ENCODE results near the gene LRRC47. TPM values are rescaled to one million over a fixed set of nuclear protein-coding genes. Genes with fewer than 3 reads are reported as not detected.

LRRC47 gene
- polyA plus RNA-seq, 4 donors = 16.8 to 44.3 (median 21.4) TPM

DNA sequence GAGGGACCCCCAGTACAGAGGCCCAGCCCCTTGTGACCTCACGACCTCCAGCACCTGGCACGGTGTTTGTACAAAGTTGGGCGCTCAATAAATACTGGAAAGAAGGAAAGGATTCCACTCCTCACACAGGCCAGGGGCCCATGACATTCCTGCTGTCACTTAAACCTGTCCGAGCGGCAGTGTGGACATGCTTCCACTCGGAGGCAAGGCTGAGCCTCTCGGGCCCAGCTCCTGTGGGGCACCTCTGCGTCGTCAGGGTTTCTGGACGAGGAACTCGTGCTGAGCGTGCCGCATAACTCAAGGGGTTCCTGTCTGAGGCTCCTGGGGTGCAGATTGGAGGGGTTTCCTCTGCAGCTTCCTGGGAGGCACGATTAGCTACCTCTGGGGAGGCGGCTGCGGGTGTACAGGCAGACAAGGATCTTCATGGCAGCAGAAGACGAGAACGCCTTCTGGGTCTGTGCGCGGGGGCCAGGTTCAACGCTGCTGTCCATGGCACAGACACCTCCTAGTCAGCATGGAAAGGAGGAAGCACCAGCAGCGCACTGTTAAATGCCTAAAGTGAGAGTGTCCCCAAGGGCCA is 27.4 kb downstream of the LRRC47 start:
- FAIRE-seq = no peak
- peaks cover 0 to 3% of the 10 kb centered on the region in 2 donors for H3K9me3 ChIP-seq (ENCODE audit: control insufficient read depth in 2 of 2, insufficient read depth in 1 of 2, low read depth in 1 of 2, low read length in 1 of 2)
- no peaks in the 10 kb centered on the region for H3K36me3 ChIP-seq (ENCODE audit: control insufficient read depth in 3 of 3, insufficient read depth in 2 of 3, low read depth in 1 of 3, low read length in 3 of 3)
- WGBS, 3 donors = 87 to 91% (median 88%) methylated on average over 22 of the region's 22 CpGs
- H3K4me1 ChIP-seq (ENCODE audit: control insufficient read depth in 3 of 3, insufficient read depth in 2 of 3, low read depth in 1 of 3, low read length in 2 of 3) = peaks cover 0 to 13% (median 0%) of the 10 kb centered on the region in 3 donors
- no peak for DNase-seq
- no peak overlapping the region for H3K27ac ChIP-seq (ENCODE audit: low read depth in 1 of 3, low read length in 2 of 3)
- no peak overlapping the region for H3K4me3 ChIP-seq (ENCODE audit: low read depth in 1 of 3, low read length in 3 of 3)
- H3K27me3 ChIP-seq (ENCODE audit: control insufficient read depth in 3 of 3, insufficient read depth in 3 of 3, low read length in 3 of 3) = peaks cover 0 to 2% (median 0%) of the 10 kb centered on the region in 3 donors

DNA sequence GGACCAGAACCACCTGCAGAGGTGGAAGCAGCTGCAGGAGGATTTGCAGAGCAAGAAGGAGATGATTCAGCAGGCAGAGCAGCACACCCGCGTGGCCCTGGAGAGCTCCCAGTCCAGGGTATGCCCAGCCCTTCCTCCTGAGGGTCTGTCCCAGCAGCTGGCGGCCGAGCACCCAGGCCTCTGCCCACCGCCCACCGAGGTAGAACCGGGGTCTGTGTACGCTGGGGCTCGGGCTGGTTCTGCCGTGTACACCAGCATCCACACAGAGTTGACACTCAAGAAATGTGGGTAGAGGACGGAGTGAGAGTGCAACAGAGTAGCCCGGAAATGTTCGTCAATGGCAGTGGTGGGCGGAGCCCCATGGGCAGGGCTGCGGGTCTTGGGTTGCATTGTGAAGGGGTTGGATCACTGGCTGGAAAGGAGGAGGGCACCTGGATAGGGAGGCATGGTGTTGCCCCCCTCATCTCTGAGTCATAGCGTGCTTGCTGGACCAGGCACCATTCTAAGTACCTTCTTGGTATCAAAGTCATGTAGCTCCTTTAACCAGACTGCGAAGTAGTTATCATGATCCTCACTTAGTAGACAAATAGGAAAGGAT is 28.9 kb downstream of the LRRC47 start:
- Histone ChIP-seq H3K27me3 (ENCODE audit: control insufficient read depth in 3 of 3, insufficient read depth in 3 of 3, low read length in 3 of 3) (peaks cover 0 to 2% (median 0%) of the 10 kb centered on the region in 3 donors), H3K9me3 (ENCODE audit: control insufficient read depth in 2 of 2, insufficient read depth in 1 of 2, low read depth in 1 of 2, low read length in 1 of 2) (peaks cover 0 to 3% of the 10 kb centered on the region in 2 donors), H3K4me1 (ENCODE audit: control insufficient read depth in 3 of 3, insufficient read depth in 2 of 3, low read depth in 1 of 3, low read length in 2 of 3) (peaks cover 0 to 10% (median 0%) of the 10 kb centered on the region in 3 donors), H3K36me3 (ENCODE audit: control insufficient read depth in 3 of 3, insufficient read depth in 2 of 3, low read depth in 1 of 3, low read length in 3 of 3) (no peaks in the 10 kb centered on the region), H3K27ac (ENCODE audit: low read depth in 1 of 3, low read length in 2 of 3) (no peak overlapping the region), H3K4me3 (ENCODE audit: low read depth in 1 of 3, low read length in 3 of 3) (no peak overlapping the region)
- DNase-seq (no peak), FAIRE-seq (no peak)
- 87 to 91% (median 88%) methylated on average over 17 of the region's 17 CpGs for WGBS, 3 donors

DNA sequence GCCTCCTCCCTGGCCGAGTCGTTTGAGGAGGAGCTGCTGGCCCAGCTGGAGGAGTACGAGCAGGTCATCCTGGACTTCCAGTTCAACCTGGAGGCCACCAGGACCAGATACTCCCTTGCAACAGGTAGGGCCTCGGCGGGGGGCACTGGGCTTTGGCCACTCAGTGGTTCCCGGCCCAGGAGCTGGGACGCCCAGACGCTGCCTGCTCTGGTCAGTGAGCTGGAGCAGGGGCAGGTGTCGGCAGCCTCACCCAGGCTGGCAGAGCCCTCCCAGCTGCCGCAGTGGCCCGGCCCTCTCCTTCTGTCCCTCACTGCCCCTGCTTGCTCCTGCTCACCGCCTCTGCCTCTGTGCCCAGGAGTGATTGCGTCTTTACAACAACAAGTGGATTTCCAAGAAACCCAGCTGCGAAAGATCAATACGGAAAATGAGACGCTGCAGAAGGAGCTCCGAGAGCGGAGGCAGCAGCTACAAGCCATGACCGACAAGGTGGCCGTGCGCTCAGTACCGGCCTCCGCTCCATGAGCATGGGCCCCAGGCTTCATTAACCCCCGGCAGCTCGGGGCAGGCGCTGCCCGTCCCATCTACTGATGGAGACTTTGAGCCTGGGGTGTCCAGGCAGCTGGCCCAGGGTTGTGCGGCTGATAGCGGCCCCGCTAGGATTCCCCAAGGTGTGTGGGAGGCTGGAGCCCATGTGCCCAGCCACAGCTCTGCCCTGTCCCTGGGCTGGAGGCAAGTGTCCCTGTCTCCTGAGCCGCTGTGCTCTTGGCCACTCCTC is 32.8 kb downstream of the LRRC47 start:
- no peaks in the 10 kb centered on the region for H3K4me1 ChIP-seq (ENCODE audit: control insufficient read depth in 3 of 3, insufficient read depth in 2 of 3, low read depth in 1 of 3, low read length in 2 of 3)
- peaks cover 0 to 2% (median 0%) of the 10 kb centered on the region in 3 donors for H3K27me3 ChIP-seq (ENCODE audit: control insufficient read depth in 3 of 3, insufficient read depth in 3 of 3, low read length in 3 of 3)
- DNase-seq (no peak), FAIRE-seq (no peak)
- H3K9me3 ChIP-seq (ENCODE audit: control insufficient read depth in 2 of 2, insufficient read depth in 1 of 2, low read depth in 1 of 2, low read length in 1 of 2) = peaks cover 0 to 5% of the 10 kb centered on the region in 2 donors
- H3K36me3 ChIP-seq (ENCODE audit: control insufficient read depth in 3 of 3, insufficient read depth in 2 of 3, low read depth in 1 of 3, low read length in 3 of 3) = no peaks in the 10 kb centered on the region
- 61 to 75% (median 72%) methylated on average over 27 to 31 of the region's 31 CpGs for WGBS, 3 donors
- H3K27ac ChIP-seq (ENCODE audit: low read depth in 1 of 3, low read length in 2 of 3) = no peak overlapping the region
- no peak overlapping the region for H3K4me3 ChIP-seq (ENCODE audit: low read depth in 1 of 3, low read length in 3 of 3)

DNA sequence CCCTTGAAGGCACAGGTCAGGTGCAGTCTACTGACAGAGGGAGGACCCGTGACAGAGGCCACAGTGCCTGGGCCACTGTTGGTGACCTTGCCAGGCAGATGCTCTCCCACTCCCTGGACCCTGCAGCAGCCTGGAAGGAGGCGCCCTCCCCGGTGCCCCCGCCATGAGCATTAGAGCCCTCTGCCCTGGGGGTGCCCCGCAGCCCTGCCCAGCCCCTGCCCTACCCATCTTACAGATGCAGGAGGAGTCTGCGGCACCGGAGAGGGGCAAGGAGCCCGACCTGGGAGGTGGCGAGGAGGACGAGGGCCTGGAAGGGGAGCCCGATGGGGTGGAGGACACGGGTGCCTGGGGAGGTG is 33.4 kb downstream of the LRRC47 start:
- DNase-seq (no peak), FAIRE-seq (no peak)
- Histone ChIP-seq H3K9me3 (ENCODE audit: control insufficient read depth in 2 of 2, insufficient read depth in 1 of 2, low read depth in 1 of 2, low read length in 1 of 2) (peaks cover 0 to 5% of the 10 kb centered on the region in 2 donors), H3K36me3 (ENCODE audit: control insufficient read depth in 3 of 3, insufficient read depth in 2 of 3, low read depth in 1 of 3, low read length in 3 of 3) (no peaks in the 10 kb centered on the region), H3K27me3 (ENCODE audit: control insufficient read depth in 3 of 3, insufficient read depth in 3 of 3, low read length in 3 of 3) (peaks cover 0 to 2% (median 0%) of the 10 kb centered on the region in 3 donors), H3K4me1 (ENCODE audit: control insufficient read depth in 3 of 3, insufficient read depth in 2 of 3, low read depth in 1 of 3, low read length in 2 of 3) (no peaks in the 10 kb centered on the region), H3K4me3 (ENCODE audit: low read depth in 1 of 3, low read length in 3 of 3) (no peak overlapping the region), H3K27ac (ENCODE audit: low read depth in 1 of 3, low read length in 2 of 3) (no peak overlapping the region)
- 70 to 82% (median 72%) methylated on average over 8 to 12 of the region's 12 CpGs for WGBS, 3 donors

DNA sequence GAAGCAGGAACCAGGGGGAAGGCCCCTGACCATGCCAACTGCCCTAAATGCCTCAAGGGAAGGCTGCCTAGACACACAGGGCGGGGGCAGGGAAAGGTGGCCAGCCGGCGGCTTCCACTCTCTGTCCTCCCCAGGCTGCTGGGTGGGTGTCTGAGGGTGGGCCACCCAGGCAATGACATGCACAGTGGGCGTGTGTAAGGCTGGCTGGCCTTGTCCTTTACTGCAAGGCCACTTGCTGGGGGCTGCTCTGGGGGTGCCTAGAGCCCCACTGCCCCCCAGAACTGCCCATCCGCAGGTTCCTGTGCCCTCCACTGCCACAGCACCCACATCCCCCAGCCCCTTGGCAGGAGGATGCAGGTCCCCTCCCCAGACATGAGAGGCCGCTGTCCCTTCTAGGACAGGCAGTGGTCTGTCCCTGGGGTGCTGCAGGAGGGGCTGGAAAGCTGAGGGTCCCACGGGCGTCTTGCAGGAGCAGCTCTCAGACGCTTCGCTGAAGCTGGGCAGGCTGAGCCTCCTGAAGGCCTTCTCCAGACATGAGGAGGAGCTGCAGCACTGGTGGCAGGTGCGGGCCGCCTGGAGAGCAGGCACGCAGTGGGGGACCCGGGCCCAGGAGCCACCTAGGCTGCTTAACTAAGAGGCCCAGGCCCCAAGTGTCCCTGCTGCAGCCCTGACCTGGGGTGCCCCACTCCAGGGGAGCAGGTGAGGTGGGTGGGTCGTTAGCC is 34.0 kb downstream of the LRRC47 start:
- no peaks in the 10 kb centered on the region for H3K4me1 ChIP-seq (ENCODE audit: control insufficient read depth in 3 of 3, insufficient read depth in 2 of 3, low read depth in 1 of 3, low read length in 2 of 3)
- DNase-seq (no peak), FAIRE-seq (no peak)
- no peak overlapping the region for H3K27ac ChIP-seq (ENCODE audit: low read depth in 1 of 3, low read length in 2 of 3)
- H3K4me3 ChIP-seq (ENCODE audit: low read depth in 1 of 3, low read length in 3 of 3) = no peak overlapping the region
- peaks cover 0 to 2% (median 0%) of the 10 kb centered on the region in 3 donors for H3K27me3 ChIP-seq (ENCODE audit: control insufficient read depth in 3 of 3, insufficient read depth in 3 of 3, low read length in 3 of 3)
- H3K9me3 ChIP-seq (ENCODE audit: control insufficient read depth in 2 of 2, insufficient read depth in 1 of 2, low read depth in 1 of 2, low read length in 1 of 2) = peaks cover 0 to 5% of the 10 kb centered on the region in 2 donors
- WGBS, 3 donors = 72 to 81% (median 76%) methylated on average over 15 of the region's 15 CpGs
- H3K36me3 ChIP-seq (ENCODE audit: control insufficient read depth in 3 of 3, insufficient read depth in 2 of 3, low read depth in 1 of 3, low read length in 3 of 3) = no peaks in the 10 kb centered on the region

DNA sequence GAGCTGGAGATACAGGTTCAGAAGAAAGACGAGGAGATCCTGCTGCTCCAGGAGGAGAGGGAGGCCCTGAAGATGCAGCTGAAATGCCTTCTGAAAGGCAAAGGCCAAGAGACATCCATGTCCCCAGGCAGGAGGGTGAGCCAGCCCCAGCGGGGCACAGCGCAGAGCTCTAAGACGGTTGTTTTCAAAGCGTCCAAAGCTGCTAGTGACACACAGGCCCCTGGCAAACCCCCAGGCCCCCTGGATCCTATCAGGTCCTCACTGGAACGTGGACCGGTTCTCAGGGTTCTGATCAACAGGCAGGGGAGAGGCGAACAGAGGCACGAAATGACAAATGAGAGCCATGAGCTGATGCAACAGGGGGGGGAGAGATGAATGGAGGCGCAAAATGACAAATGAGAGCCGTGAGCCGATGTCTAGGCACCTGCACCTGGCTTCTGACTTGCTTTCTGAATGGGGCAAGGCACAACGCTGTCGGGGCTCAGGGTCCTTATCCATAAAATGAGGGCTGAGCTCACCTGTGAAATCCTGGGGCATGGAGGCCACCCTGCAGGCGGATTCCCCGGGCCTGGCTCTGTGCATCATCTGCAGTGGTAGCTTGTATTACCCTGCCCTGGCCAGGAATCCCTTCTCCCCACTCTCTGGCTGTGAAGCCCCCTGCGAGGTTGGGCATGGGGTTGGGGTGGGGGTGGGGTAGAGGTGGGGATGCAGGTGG is 34.8 kb downstream of the LRRC47 start:
- Histone ChIP-seq H3K4me1 (ENCODE audit: control insufficient read depth in 3 of 3, insufficient read depth in 2 of 3, low read depth in 1 of 3, low read length in 2 of 3) (no peaks in the 10 kb centered on the region), H3K36me3 (ENCODE audit: control insufficient read depth in 3 of 3, insufficient read depth in 2 of 3, low read depth in 1 of 3, low read length in 3 of 3) (no peaks in the 10 kb centered on the region), H3K27ac (ENCODE audit: low read depth in 1 of 3, low read length in 2 of 3) (no peak overlapping the region), H3K4me3 (ENCODE audit: low read depth in 1 of 3, low read length in 3 of 3) (no peak overlapping the region), H3K9me3 (ENCODE audit: control insufficient read depth in 2 of 2, insufficient read depth in 1 of 2, low read depth in 1 of 2, low read length in 1 of 2) (peaks cover 0 to 5% of the 10 kb centered on the region in 2 donors), H3K27me3 (ENCODE audit: control insufficient read depth in 3 of 3, insufficient read depth in 3 of 3, low read length in 3 of 3) (peaks cover 0 to 2% (median 0%) of the 10 kb centered on the region in 3 donors)
- DNase-seq (no peak), FAIRE-seq (no peak)
- 78 to 84% (median 78%) methylated on average over 17 of the region's 17 CpGs for WGBS, 3 donors

DNA sequence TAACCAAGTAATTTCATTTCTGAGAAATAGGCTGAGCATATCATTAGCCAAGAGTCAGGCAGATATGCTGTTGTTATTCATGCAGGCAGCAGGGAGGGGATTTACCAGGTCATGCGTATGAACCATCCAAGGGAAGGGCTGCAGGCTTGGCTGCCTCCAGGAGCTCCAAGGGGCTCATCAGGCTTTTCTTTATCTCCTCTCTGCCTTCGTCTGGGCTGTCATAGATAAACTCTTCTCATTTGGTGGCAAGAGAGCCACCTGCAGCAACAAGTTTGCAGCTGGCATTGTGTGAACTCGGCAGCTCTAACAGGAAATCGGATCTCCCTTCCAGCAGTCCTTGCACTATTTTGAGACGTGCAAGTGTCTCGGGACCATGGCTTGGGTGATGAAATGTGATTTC is 36.5 kb downstream of the LRRC47 start:
- Histone ChIP-seq H3K9me3 (ENCODE audit: control insufficient read depth in 2 of 2, insufficient read depth in 1 of 2, low read depth in 1 of 2, low read length in 1 of 2) (peaks cover 0 to 2% of the 10 kb centered on the region in 2 donors), H3K36me3 (ENCODE audit: control insufficient read depth in 3 of 3, insufficient read depth in 2 of 3, low read depth in 1 of 3, low read length in 3 of 3) (no peaks in the 10 kb centered on the region), H3K4me3 (ENCODE audit: low read depth in 1 of 3, low read length in 3 of 3) (no peak overlapping the region), H3K4me1 (ENCODE audit: control insufficient read depth in 3 of 3, insufficient read depth in 2 of 3, low read depth in 1 of 3, low read length in 2 of 3) (no peaks in the 10 kb centered on the region), H3K27ac (ENCODE audit: low read depth in 1 of 3, low read length in 2 of 3) (no peak overlapping the region), H3K27me3 (ENCODE audit: control insufficient read depth in 3 of 3, insufficient read depth in 3 of 3, low read length in 3 of 3) (no peaks in the 10 kb centered on the region)
- WGBS, 3 donors = 51 to 65% (median 56%) methylated on average over 6 of the region's 6 CpGs
- FAIRE-seq (no peak), DNase-seq (no peak)

DNA sequence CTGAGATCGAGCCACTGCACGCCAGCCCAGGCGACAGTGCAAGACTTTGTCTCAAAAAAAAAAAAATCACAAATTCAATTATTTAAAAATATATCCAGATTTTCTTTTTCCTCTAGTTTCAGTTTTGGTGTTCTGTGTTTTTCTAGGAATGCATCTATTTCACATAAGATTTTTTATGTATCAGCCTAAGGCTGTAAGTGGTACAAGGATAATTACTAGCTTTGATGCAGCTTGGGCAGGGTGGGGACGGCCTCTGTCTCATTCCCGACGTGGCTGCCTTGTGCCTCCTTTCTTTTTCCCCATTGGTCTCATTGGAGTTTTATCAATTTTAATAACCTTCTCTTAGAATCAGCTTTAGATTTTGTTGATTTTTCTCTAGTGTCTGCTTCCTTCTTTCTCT is 37.1 kb downstream of the LRRC47 start:
- H3K27me3 ChIP-seq (ENCODE audit: control insufficient read depth in 3 of 3, insufficient read depth in 3 of 3, low read length in 3 of 3) = no peaks in the 10 kb centered on the region
- DNase-seq (no peak), FAIRE-seq (no peak)
- no peak overlapping the region for H3K27ac ChIP-seq (ENCODE audit: low read depth in 1 of 3, low read length in 2 of 3)
- H3K9me3 ChIP-seq (ENCODE audit: control insufficient read depth in 2 of 2, insufficient read depth in 1 of 2, low read depth in 1 of 2, low read length in 1 of 2) = peaks cover 0 to 2% of the 10 kb centered on the region in 2 donors
- H3K4me3 ChIP-seq (ENCODE audit: low read depth in 1 of 3, low read length in 3 of 3) = no peak overlapping the region
- WGBS, 3 donors = 75 to 80% (median 76%) methylated on average over 6 of the region's 6 CpGs
- H3K36me3 ChIP-seq (ENCODE audit: control insufficient read depth in 3 of 3, insufficient read depth in 2 of 3, low read depth in 1 of 3, low read length in 3 of 3) = no peaks in the 10 kb centered on the region
- H3K4me1 ChIP-seq (ENCODE audit: control insufficient read depth in 3 of 3, insufficient read depth in 2 of 3, low read depth in 1 of 3, low read length in 2 of 3) = no peaks in the 10 kb centered on the region

Measured in small intestine (tissue), 7 donors.